Activated CD8-positive, alpha-beta memory T cell treated with anti-CD3 and anti-CD28 coated beads for 4 hours (primary cell): Measurements from ENCODE around the gene SPRN.

Source experiments
- DNase-seq, 2 donors: peaks; one replicate each; pipeline ENCODE4 v3.0.0-alpha.2; 2020; ENCODE audit warnings: low read depth in 2 of 2

The SPRN gene

GRCh38 chr10:133405844-133406527 lies 18.4 kb downstream of the SPRN start:
- DNase-seq, result no peak

GRCh38 chr10:133405272-133405671 lies 19.2 kb downstream of the SPRN start:
- DNase-seq, result no peak

GRCh38 chr10:133403784-133404183 lies 20.6 kb downstream of the SPRN start:
- DNase-seq, result no peak

- no peak for DNase-seq
Measured at GRCh38 chr10:133403359-133403758, 21.1 kb downstream of the SPRN start.

GRCh38 chr10:133401981-133402725 lies 22.3 kb downstream of the SPRN start:
- DNase-seq, result no peak

- DNase-seq, result no peak
Measured at GRCh38 chr10:133401500-133401899, 22.9 kb downstream of the SPRN start.

GRCh38 chr10:133400624-133401424 lies 23.6 kb downstream of the SPRN start:
- no peak for DNase-seq

GRCh38 chr10:133399123-133399601 lies 25.3 kb downstream of the SPRN start:
- DNase-seq, result no peak

GRCh38 chr10:133397938-133398337 lies 26.5 kb downstream of the SPRN start:
- DNase-seq, result no peak

- DNase-seq, result no peak
Measured at GRCh38 chr10:133396035-133396624, 28.3 kb downstream of the SPRN start.

- no peak for DNase-seq
Measured at GRCh38 chr10:133394801-133395221, 29.6 kb downstream of the SPRN start.

GRCh38 chr10:133394064-133394663 lies 30.3 kb downstream of the SPRN start, which contains the start of gene MTG1:
MTG1 (plus strand) TSS chr10:133394157; CDS start chr10:133394221, 64 bp downstream.
- DNase-seq, result peak; percentile 84 to 90

GRCh38 chr10:133393401-133394063 lies 30.9 kb downstream of the SPRN start:
- no peak for DNase-seq

- no peak for DNase-seq
Measured at GRCh38 chr10:133391761-133392518, 32.5 kb downstream of the SPRN start.

GRCh38 chr10:133391249-133391635 lies 33.2 kb downstream of the SPRN start:
- no peak for DNase-seq

GRCh38 chr10:133390597-133391248 lies 33.7 kb downstream of the SPRN start:
- no peak for DNase-seq

GRCh38 chr10:133388973-133389818 lies 35.2 kb downstream of the SPRN start:
- DNase-seq, result no peak

GRCh38 chr10:133388236-133388972 lies 36.0 kb downstream of the SPRN start:
- DNase-seq, result no peak
